Testis (tissue), 3 donors: Measurements from ENCODE around the gene NDOR1. TPM values are rescaled to one million over a fixed set of nuclear protein-coding genes. Genes with fewer than 3 reads are reported as not detected.

Source experiments
- DNase-seq: peaks from one replicate; pipeline ENCODE4 v3.0.0-alpha.2; 2019
- H3K27ac ChIP-seq, 2 donors: fragments of 200-600 bp; sonication (generic); one replicate each; pipeline ENCODE4 v1.5.1; 2019
- H3K27me3 ChIP-seq: fragments of 200-600 bp; sonication (generic); one replicate; pipeline ENCODE4 v1.5.1; 2019
- H3K36me3 ChIP-seq: fragments of 200-600 bp; sonication (generic); one replicate; pipeline ENCODE4 v1.5.1; 2017; ENCODE audit warnings: low read depth; ENCODE audit errors: missing control alignments
- H3K4me1 ChIP-seq: fragments of 200-600 bp; sonication (generic); one replicate; pipeline ENCODE4 v1.5.1; 2019
- H3K4me3 ChIP-seq, 2 donors: fragments of 200-600 bp; sonication (generic); one replicate each; pipeline ENCODE4 v1.5.1; 2017 to 2019
- H3K9me3 ChIP-seq: fragments of 200-600 bp; sonication (generic); one replicate; pipeline ENCODE4 v1.5.1; 2017
- POLR2A ChIP-seq: fragments of 450-650 bp; IDR thresholded peaks from one replicate; pipeline ENCODE4 v1.6.1; 2017; ENCODE audit warnings: antibody characterized with exemption, mild to moderate bottlenecking, moderate library complexity
- WGBS, 2 donors: methylation state at CpG; one replicate each; pipeline ENCODE4 v1.1.5; 2018; 5-methylcytosine and 5-hydroxymethylcytosine counted together
- intact Hi-C: fragments of 100-400 bp; cut with DNase I; formaldehyde crosslinking; loops from one replicate; pipeline ENCODE4 v1.15.1; 2023; ENCODE audit warnings: low total_unique reads
- polyA plus RNA-seq: library from polyadenylated mRNA; stranded (reverse); fragments of 350-450 nt; fragmentation: Illumina TruSeq; extraction: RNeasy Lipid Tissue Mini Kit (QIAGEN cat#74804); gene quantifications from one replicate; pipeline ENCODE4 v1.2.3, GENCODE V29; 2014; ENCODE audit warnings: low read depth, low replicate concordance; ENCODE audit not compliant: insufficient read depth
- total RNA-seq, 2 donors: library from RNA; depleted of rRNA; stranded (reverse); fragments of >200 nt; gene quantifications; one replicate each; pipeline ENCODE4 v1.2.3, GENCODE V29; 2016
- TF ChIP-seq, protein P1 (sequence below), 3 experiments: fragments of 450-650 bp in 2 of 3; fragments of 200-600 bp in 1 of 3; sonication (generic) in 1 of 3; IDR thresholded peaks; one replicate each; pipeline ENCODE4 v1.5.1; 2016 to 2019; ENCODE audit warnings: antibody characterized with exemption in 3 of 3, mild to moderate bottlenecking in 2 of 3, moderate library complexity in 1 of 3

Gene NDOR1
- total and polyA plus RNA-seq, 3 donors from 2014 or later, result 21.9 to 29.1 (median 27.5) TPM

DNA sequence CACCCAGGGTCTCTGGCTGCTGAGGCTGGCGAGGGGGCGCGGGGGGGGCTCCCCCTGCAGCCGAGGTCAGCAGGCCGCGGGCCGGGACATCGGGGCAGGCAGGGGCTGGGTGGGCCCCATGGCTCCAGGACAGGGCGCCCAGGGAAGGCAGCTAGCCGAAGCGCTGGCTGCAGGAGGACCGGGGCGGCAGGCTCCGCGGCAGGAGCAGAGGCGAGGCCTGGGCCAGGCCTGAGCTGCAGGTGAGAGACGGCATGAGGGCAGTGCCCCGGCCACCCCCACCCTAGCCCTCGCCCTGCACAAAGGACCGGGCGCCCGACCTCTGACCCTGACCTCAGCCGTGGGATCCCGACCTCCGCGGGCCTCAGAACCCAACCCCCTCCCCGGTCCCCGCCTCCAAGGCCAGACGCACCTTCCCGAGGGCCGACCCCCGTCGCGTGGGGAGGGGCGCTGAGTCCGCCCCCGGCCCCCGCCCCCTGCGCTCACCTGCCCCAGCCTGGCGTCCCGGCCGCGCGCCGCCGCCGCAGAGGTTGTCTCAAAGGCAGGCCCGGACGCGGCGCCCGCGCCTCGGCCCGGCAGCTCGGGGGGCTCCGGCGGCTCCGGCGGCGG lies 16.1 kb downstream of the NDOR1 start:
- TF ChIP-seq, protein P1, sequence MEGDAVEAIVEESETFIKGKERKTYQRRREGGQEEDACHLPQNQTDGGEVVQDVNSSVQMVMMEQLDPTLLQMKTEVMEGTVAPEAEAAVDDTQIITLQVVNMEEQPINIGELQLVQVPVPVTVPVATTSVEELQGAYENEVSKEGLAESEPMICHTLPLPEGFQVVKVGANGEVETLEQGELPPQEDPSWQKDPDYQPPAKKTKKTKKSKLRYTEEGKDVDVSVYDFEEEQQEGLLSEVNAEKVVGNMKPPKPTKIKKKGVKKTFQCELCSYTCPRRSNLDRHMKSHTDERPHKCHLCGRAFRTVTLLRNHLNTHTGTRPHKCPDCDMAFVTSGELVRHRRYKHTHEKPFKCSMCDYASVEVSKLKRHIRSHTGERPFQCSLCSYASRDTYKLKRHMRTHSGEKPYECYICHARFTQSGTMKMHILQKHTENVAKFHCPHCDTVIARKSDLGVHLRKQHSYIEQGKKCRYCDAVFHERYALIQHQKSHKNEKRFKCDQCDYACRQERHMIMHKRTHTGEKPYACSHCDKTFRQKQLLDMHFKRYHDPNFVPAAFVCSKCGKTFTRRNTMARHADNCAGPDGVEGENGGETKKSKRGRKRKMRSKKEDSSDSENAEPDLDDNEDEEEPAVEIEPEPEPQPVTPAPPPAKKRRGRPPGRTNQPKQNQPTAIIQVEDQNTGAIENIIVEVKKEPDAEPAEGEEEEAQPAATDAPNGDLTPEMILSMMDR (IDR thresholded peaks at IDR 0.05), result no peak
- no peak for TF ChIP-seq POLR2A
- Histone ChIP-seq H3K4me1 (peaks cover 23% of the 10 kb centered on the region), H3K4me3 (peak overlapping the region in 1 of 2 donors; percentile 2), H3K27me3 (no peaks in the 10 kb centered on the region), H3K9me3 (no peaks in the 10 kb centered on the region), H3K36me3 (no peaks in the 10 kb centered on the region), H3K27ac (no peak overlapping the region)
- intact Hi-C loops, result loop anchor here (10.0 kb wide), 1 partner anchor 107 kb away; the partner anchor contains the start of gene DPP7
- WGBS, 2 donors, result 7 to 10% methylated on average over 2 to 33 of the region's 61 CpGs
- DNase-seq, result no peak

DNA sequence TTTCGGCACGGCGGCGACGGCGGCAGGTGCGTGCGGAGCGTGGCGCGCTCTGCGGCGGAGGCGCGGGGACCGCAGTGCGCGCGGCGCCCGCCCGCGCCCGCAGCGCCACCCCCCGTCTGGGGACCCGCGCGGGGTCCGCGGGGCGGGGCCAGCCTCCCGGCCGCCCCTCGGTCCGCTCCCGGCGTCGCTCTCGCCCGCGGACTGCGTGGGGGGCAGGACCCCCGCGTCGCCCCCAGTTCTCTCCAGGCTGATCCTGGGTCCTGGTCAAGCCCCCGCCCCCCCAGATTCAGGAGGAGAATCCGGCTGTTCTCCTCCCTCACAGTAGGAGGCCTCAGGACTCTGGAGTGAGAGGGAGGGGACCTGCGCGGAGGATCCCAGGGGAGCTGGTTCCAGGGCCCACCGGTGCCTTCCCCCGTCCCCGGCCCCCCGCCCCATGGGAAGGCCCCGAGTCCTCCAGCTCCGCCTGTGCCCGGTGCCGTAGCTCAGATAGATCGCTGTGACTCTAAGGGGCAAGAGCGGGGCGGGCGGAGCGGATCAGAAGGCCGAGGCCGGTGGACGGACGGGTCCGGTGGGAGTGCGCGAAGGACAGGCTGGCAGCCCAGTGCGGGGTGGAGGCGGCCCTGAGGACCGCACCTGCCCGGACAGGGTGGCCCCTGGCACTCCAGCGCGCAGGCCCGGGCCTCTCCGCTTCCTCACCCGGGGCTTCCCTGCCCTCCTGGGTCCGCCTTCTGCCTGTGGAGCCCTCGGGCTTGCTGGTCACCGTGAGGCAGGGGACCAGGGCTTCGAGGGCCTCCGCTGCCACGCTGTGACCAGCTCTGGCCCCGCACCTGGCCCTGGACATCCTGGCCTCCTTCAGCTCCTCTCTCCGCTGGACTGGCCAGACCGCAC lies 16.9 kb downstream of the NDOR1 start, which contains the start of gene RNF208:
Gene RNF208, minus strand, starts transcription at position 51 of the 888 bp plus-strand sequence. CDS start 1,028 bp downstream, outside the sequence.
- Histone ChIP-seq H3K9me3 (no peaks in the 10 kb centered on the region), H3K4me1 (peaks cover 23% of the 10 kb centered on the region), H3K36me3 (no peaks in the 10 kb centered on the region), H3K4me3 (peak within 1 kb of the TSS; percentile 56 to 76), H3K27me3 (no peaks in the 10 kb centered on the region), H3K27ac (peak within 1 kb of the TSS; percentile 59 to 68)
- 0 to 2% methylated on average over 3 to 46 of the region's 88 CpGs for whole genome bisulfite sequencing, 2 donors
- no peak for DNase-seq
- TF ChIP-seq POLR2A, result no peak
- TF ChIP-seq, protein P1 (IDR thresholded peaks at IDR 0.05), result no peak
- intact Hi-C loops, result loop anchor here (10.0 kb wide), 1 partner anchor 108 kb away; the partner anchor contains the start of gene DPP7

DNA sequence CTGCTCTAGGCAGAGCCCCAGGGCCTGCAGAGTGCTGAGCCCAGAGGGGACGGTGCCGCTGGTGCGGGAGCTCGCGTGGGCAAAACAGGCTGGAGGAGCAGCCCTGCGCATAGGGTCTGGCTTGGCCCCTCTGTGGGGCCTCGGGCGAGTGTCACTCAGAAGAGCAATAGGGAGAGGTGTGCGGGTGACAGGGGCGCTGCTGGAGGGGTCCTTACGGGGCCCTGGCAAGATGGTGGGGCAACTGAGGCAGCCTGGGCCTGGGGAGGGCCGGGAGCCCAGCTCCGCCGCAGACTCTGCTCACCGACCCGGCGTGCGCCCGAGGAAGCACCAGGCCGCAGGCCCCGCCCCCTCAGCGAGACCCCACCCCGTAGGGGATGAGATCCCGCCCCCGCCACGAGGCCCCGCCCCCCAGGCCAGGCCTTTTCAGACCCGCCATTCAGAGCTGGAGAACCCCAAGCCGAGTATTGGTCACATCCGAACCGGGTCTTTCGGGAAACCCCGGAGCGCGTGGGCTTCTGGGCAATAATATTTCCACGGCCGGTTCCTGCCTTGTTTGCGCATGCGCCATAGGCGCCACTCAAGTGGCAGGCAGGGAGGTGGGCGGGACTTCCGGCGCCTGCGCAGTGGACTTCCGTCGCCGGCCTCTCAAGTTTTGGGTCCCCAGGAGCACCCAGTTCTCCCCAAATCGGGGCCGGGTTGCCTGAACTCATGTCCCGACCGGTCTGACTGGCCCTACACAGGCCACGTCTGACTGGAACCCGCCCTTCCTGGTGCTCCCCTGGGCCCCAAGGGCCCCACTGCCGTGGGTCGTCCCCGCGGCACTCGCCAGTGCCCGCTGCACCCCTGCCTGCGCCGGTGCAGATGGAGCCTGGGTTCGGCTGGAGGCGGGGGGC lies 17.8 kb downstream of the NDOR1 start:
- H3K4me1 ChIP-seq, result peaks cover 26% of the 10 kb centered on the region
- peak overlapping the region; percentile 59 to 68 for H3K27ac ChIP-seq
- no peaks in the 10 kb centered on the region for H3K9me3 ChIP-seq
- H3K4me3 ChIP-seq, result peak overlapping the region; percentile 56 to 76
- DNase-seq, result peak; percentile 96
- no peaks in the 10 kb centered on the region for H3K27me3 ChIP-seq
- intact Hi-C loops, result loop anchor here (10.0 kb wide), 1 partner anchor 109 kb away; the partner anchor contains the start of gene DPP7
- no peak for TF ChIP-seq POLR2A
- TF ChIP-seq, protein P1 (IDR thresholded peaks at IDR 0.05), result no peak
- no peaks in the 10 kb centered on the region for H3K36me3 ChIP-seq
- WGBS, 2 donors, result 0 to 1% methylated on average over 2 to 62 of the region's 63 CpGs

DNA sequence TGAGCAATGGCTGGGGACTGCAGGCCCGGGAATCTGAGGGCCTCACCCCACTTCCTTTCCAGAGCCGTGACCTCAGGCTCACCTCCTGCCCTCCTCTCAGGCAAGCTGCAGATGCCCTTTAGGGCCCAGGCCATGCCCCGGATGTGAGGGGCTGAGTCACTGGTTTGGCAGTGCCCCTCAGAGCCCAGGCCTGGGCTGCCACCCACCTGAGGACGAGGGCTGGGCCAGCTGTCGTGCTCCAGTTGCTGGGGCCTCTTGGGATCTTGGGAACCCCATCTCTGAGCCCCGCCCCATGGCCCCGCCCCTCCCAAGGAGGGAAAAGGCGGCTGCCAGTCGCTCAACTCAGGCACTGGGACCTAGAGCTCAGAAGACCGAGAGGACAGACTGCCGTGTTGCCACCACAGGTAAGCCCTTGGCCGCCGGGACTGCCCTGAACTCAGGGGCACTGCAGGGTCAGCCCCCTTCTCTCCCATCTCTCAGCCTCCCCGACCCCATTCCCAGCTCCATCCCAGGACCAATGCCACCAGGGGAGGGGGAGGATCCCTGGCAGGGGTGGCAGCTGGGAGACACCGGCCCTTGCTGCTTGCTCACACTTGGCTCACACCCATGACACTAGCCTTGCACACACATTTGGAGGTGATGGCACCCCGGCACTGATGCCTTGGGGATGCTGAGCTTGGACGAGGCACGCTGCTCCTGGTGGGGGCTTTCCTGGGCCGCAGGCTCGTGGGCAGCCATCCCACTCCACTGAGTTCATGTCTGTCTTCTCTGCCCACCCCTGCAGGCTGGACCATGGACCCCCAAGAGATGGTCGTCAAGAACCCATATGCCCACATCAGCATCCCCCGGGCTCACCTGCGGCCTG lies 19.6 kb downstream of the NDOR1 start, which contains the start of gene CYSRT1:
Gene CYSRT1, plus strand, starts transcription at position 345 of the 865 bp plus-strand sequence. Its CDS starts 448 bp downstream, at position 793.
- Histone ChIP-seq H3K4me1 (peaks cover 28% of the 10 kb centered on the region), H3K9me3 (no peaks in the 10 kb centered on the region), H3K36me3 (no peaks in the 10 kb centered on the region), H3K27ac (no peak within 1 kb of the TSS), H3K27me3 (no peaks in the 10 kb centered on the region), H3K4me3 (peak within 1 kb of the TSS; percentile 56 to 76)
- intact Hi-C loops, result loop anchor here (10.0 kb wide), 1 partner anchor 110 kb away; the partner anchor contains the start of gene DPP7
- 55 to 68% methylated on average over 6 to 21 of the region's 23 CpGs for WGBS, 2 donors
- TF ChIP-seq, protein P1 (IDR thresholded peaks at IDR 0.05), result no peak
- TF ChIP-seq POLR2A, result no peak
- no peak for DNase-seq
